GM19238 (cell line): ENCODE measurements around the gene LRCOL1.

Experiments used
- DNase-seq: peaks from one replicate; pipeline ENCODE4 v3.0.0; 2011; ENCODE audit warnings: low spot score; ENCODE audit not compliant: insufficient read length

LRCOL1 gene

GRCh38 chr12:132568826-132569480 lies 41.4 kb downstream of the LRCOL1 start:
- no peak for DNase-seq

GRCh38 chr12:132568301-132568700 lies 42.1 kb downstream of the LRCOL1 start:
- DNase-seq, result no peak

GRCh38 chr12:132566516-132567131 lies 43.8 kb downstream of the LRCOL1 start:
- DNase-seq, result no peak

GRCh38 chr12:132565365-132565764 lies 45.0 kb downstream of the LRCOL1 start:
- DNase-seq, result no peak

- DNase-seq, result no peak
Measured at GRCh38 chr12:132563911-132564310, 46.5 kb downstream of the LRCOL1 start.

GRCh38 chr12:132562489-132563021 lies 47.8 kb downstream of the LRCOL1 start:
- no peak for DNase-seq

- peak; percentile 59 for DNase-seq
Measured at GRCh38 chr12:132561427-132562156, 48.8 kb downstream of the LRCOL1 start.

- peak; percentile 87 for DNase-seq
Measured at GRCh38 chr12:132560614-132561426, 49.6 kb downstream of the LRCOL1 start.

- DNase-seq, result no peak
Measured at GRCh38 chr12:132560364-132560613, 50.1 kb downstream of the LRCOL1 start.

GRCh38 chr12:132559652-132560363 lies 50.6 kb downstream of the LRCOL1 start:
- peak; percentile 52 for DNase-seq

GRCh38 chr12:132558861-132559623 lies 51.3 kb downstream of the LRCOL1 start:
- peak; percentile 42 for DNase-seq

- no peak for DNase-seq
Measured at GRCh38 chr12:132558042-132558856, 52.1 kb downstream of the LRCOL1 start.

- DNase-seq, result no peak
Measured at GRCh38 chr12:132557291-132558015, 52.9 kb downstream of the LRCOL1 start.

GRCh38 chr12:132556801-132557200 lies 53.6 kb downstream of the LRCOL1 start:
- no peak for DNase-seq

- no peak for DNase-seq
Measured at GRCh38 chr12:132556216-132556615, 54.2 kb downstream of the LRCOL1 start.

GRCh38 chr12:132555686-132556085 lies 54.7 kb downstream of the LRCOL1 start:
- DNase-seq, result no peak

GRCh38 chr12:132554845-132555630 lies 55.3 kb downstream of the LRCOL1 start:
- DNase-seq, result no peak
